Spinal cord (tissue), 10 donors: ENCODE data around the gene RAB11A. TPM values are rescaled to one million over a fixed set of nuclear protein-coding genes. Genes with fewer than 3 reads are reported as not detected.

ENCODE experiments used
- DNase-seq, 6 donors: peaks; one replicate each; pipeline versions ENCODE4 v3.0.0 to v3.0.0-alpha.2; 2013 to 2015; ENCODE audit warnings: low spot score in 6 of 6, low read depth in 4 of 6
- H3K27ac ChIP-seq: one replicate; pipeline ENCODE4 v1.5.1; 2013; ENCODE audit warnings: low read depth, low read length, control low read depth
- H3K27me3 ChIP-seq: one replicate; pipeline ENCODE4 v1.6.1; 2013; ENCODE audit warnings: low read length; ENCODE audit not compliant: control insufficient read depth, insufficient read depth
- H3K36me3 ChIP-seq: one replicate; pipeline ENCODE4 v1.6.1; 2013; ENCODE audit warnings: low read length; ENCODE audit not compliant: control insufficient read depth, insufficient read depth
- H3K4me1 ChIP-seq: one replicate; pipeline ENCODE4 v1.6.1; 2013; ENCODE audit warnings: low read length; ENCODE audit not compliant: control insufficient read depth, insufficient read depth
- H3K4me3 ChIP-seq: one replicate; pipeline ENCODE4 v1.5.1; 2013; ENCODE audit warnings: low read depth, low read length, control low read depth
- H3K9me3 ChIP-seq: one replicate; pipeline ENCODE4 v1.6.1; 2013; ENCODE audit warnings: low read length; ENCODE audit not compliant: control insufficient read depth, insufficient read depth
- WGBS: methylation state at CpG from one replicate; pipeline ENCODE4 v1.1.5; 2013; ENCODE audit warnings: missing lambda C conversion rate; ENCODE audit not compliant: insufficient coverage; 5-methylcytosine and 5-hydroxymethylcytosine counted together
- polyA plus RNA-seq, 2 donors: library from polyadenylated mRNA; unstranded; fragments of 120-200 nt; gene quantifications; one replicate each; pipeline ENCODE4 v1.2.1, GENCODE V29; 2013; ENCODE audit not compliant: insufficient read length in 2 of 2
- total RNA-seq, 2 donors: library from RNA; depleted of rRNA in 1 of 2; stranded (reverse); fragments of 120-200 nt in 1 of 2; fragments of >200 nt in 1 of 2; gene quantifications; one replicate each; pipeline versions ENCODE4 v1.2.3 to v1.2.4, GENCODE V29; 2013 to 2014
- donor health status: healthy.

Gene RAB11A
- total and polyA plus RNA-seq, 4 donors: 224 to 373 (median 279) TPM

GRCh38 chr15:65901336-65901735 lies 32.0 kb downstream of the RAB11A start:
- peaks cover 11% of the 10 kb centered on the region for H3K36me3 ChIP-seq
- WGBS: no CpG with 5 or more reads among the region's 2 CpGs
- no peaks in the 10 kb centered on the region for H3K9me3 ChIP-seq
- H3K4me1 ChIP-seq: no peaks in the 10 kb centered on the region
- no peak overlapping the region for H3K27ac ChIP-seq
- no peak for DNase-seq
- no peak overlapping the region for H3K4me3 ChIP-seq
- no peaks in the 10 kb centered on the region for H3K27me3 ChIP-seq

GRCh38 chr15:65901836-65902235 lies 32.5 kb downstream of the RAB11A start:
- DNase-seq: no peak
- H3K36me3 ChIP-seq: peaks cover 11% of the 10 kb centered on the region
- no peak overlapping the region for H3K27ac ChIP-seq
- no peaks in the 10 kb centered on the region for H3K9me3 ChIP-seq
- no peak overlapping the region for H3K4me3 ChIP-seq
- no peaks in the 10 kb centered on the region for H3K4me1 ChIP-seq
- no CpG with 5 or more reads among the region's 3 CpGs for WGBS
- no peaks in the 10 kb centered on the region for H3K27me3 ChIP-seq

- Histone ChIP-seq H3K9me3 (no peaks in the 10 kb centered on the region), H3K4me3 (no peak overlapping the region), H3K4me1 (no peaks in the 10 kb centered on the region), H3K36me3 (peaks cover 14% of the 10 kb centered on the region), H3K27me3 (no peaks in the 10 kb centered on the region), H3K27ac (no peak overlapping the region)
- DNase-seq: no peak
- WGBS: 67% methylated on average over 1 of the region's 1 CpG
Observed at GRCh38 chr15:65902373-65902772, 33.1 kb downstream of the RAB11A start.

GRCh38 chr15:65903296-65904073 lies 34.2 kb downstream of the RAB11A start:
- Histone ChIP-seq H3K36me3 (peaks cover 14% of the 10 kb centered on the region), H3K27me3 (no peaks in the 10 kb centered on the region), H3K4me1 (no peaks in the 10 kb centered on the region), H3K27ac (no peak overlapping the region), H3K9me3 (no peaks in the 10 kb centered on the region), H3K4me3 (no peak overlapping the region)
- no peak for DNase-seq
- 91% methylated on average over 2 of the region's 6 CpGs for WGBS

GRCh38 chr15:65904301-65904700 lies 35.0 kb downstream of the RAB11A start:
- no peak overlapping the region for H3K4me3 ChIP-seq
- no peaks in the 10 kb centered on the region for H3K4me1 ChIP-seq
- DNase-seq: no peak
- no peaks in the 10 kb centered on the region for H3K27me3 ChIP-seq
- 100% methylated on average over 1 of the region's 4 CpGs for WGBS
- peaks cover 20% of the 10 kb centered on the region for H3K36me3 ChIP-seq
- H3K27ac ChIP-seq: no peak overlapping the region
- no peaks in the 10 kb centered on the region for H3K9me3 ChIP-seq

GRCh38 chr15:65906396-65906795 lies 37.1 kb downstream of the RAB11A start:
- Histone ChIP-seq H3K4me1 (no peaks in the 10 kb centered on the region), H3K27me3 (no peaks in the 10 kb centered on the region), H3K36me3 (peaks cover 32% of the 10 kb centered on the region), H3K27ac (no peak overlapping the region), H3K9me3 (no peaks in the 10 kb centered on the region), H3K4me3 (no peak overlapping the region)
- no CpG with 5 or more reads among the region's 1 CpG for WGBS
- DNase-seq: no peak

GRCh38 chr15:65907661-65908060 lies 38.4 kb downstream of the RAB11A start:
- H3K36me3 ChIP-seq: peaks cover 39% of the 10 kb centered on the region
- 94% methylated on average over 3 of the region's 3 CpGs for WGBS

GRCh38 chr15:65908876-65909275 lies 39.6 kb downstream of the RAB11A start:
- Histone ChIP-seq H3K4me1 (peaks cover 4% of the 10 kb centered on the region), H3K27ac (no peak overlapping the region), H3K4me3 (no peak overlapping the region), H3K36me3 (peaks cover 40% of the 10 kb centered on the region), H3K27me3 (no peaks in the 10 kb centered on the region), H3K9me3 (no peaks in the 10 kb centered on the region)
- DNase-seq: no peak
- WGBS: 100% methylated on average over 4 of the region's 4 CpGs

More at GRCh38 chr15:65907661-65908060, 38.4 kb downstream of the RAB11A start:
- DNase-seq: peak in 1 of 6 donors; percentile 70
- H3K4me1 ChIP-seq: no peaks in the 10 kb centered on the region
- H3K4me3 ChIP-seq: no peak overlapping the region
- H3K27me3 ChIP-seq: no peaks in the 10 kb centered on the region
- H3K27ac ChIP-seq: no peak overlapping the region
- H3K9me3 ChIP-seq: no peaks in the 10 kb centered on the region

- no peaks in the 10 kb centered on the region for H3K9me3 ChIP-seq
- H3K4me3 ChIP-seq: no peak overlapping the region
- peaks cover 37% of the 10 kb centered on the region for H3K36me3 ChIP-seq
- H3K27me3 ChIP-seq: no peaks in the 10 kb centered on the region
- H3K27ac ChIP-seq: no peak overlapping the region
- peaks cover 7% of the 10 kb centered on the region for H3K4me1 ChIP-seq
- no CpG with 5 or more reads among the region's 3 CpGs for WGBS
- DNase-seq: no peak
Observed at GRCh38 chr15:65909831-65910230, 40.5 kb downstream of the RAB11A start.

GRCh38 chr15:65910341-65910740 lies 41.0 kb downstream of the RAB11A start:
- WGBS: 92% methylated on average over 4 of the region's 4 CpGs
- no peaks in the 10 kb centered on the region for H3K27me3 ChIP-seq
- no peak overlapping the region for H3K4me3 ChIP-seq
- no peaks in the 10 kb centered on the region for H3K9me3 ChIP-seq
- no peak for DNase-seq
- H3K27ac ChIP-seq: no peak overlapping the region
- H3K36me3 ChIP-seq: peaks cover 33% of the 10 kb centered on the region
- H3K4me1 ChIP-seq: peaks cover 7% of the 10 kb centered on the region
